Activated CD8-positive, alpha-beta memory T cell treated with anti-CD3 and anti-CD28 coated beads for 24 hours (primary cell): ENCODE data around the gene ZNF335.
"Not testable (repeated sequence)": the region's sequence is repeated elsewhere in the genome, so short reads cannot be mapped to it uniquely, and the experiment has no call there.

Source experiments
- DNase-seq: peaks from one replicate; pipeline ENCODE4 v3.0.0-alpha.2; 2020

ZNF335 gene

GRCh38 chr20:45969712-45970634, 2.0 kb downstream of the ZNF335 start:
- no peak for DNase-seq

DNA sequence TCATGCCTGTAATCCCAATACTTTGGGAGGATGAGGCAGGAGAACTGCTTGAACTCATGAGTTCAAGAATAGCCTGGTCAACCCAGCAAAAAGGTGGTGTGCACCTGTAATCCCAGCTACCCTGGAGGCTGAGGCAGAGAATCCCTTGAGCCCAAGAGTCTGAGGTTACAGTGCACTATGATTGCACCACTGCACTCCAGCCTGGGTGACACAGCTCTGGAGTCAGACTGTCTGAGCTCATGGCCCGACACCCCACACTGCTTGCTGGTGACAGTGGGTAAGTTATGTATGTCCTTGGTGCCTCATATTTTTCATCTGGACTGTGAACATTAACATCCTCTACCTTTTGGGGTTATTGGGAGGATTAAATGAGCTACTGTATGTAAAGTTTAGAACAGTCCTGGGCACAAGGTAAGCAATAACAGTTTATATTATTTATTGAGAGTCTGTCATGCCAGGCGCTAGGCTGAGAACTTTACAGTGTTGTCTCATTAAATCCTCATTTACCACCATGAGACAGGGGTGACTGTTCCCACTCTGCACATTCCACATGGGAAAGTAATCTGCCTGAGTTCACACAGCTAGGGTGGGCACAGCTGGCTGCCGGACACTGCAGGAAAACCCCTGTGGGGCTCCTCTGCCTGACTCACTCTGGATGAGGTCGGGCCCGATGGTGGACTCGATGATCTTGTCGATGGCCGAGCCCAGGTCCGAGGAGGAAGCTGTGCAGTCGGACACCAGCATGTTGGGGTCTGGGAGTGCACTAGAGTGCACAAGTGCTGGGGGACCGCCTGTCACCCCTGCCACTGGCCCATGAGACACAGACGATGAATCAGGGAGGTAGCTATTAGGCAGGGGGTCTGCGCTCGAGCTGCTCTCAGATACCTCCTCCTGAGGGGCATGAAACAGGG, 2.9 kb downstream of the ZNF335 start:
- DNase-seq = no peak

GRCh38 chr20:45968081-45968671, 3.8 kb downstream of the ZNF335 start:
- DNase-seq = no peak

- DNase-seq = no peak
These were observed 4.4 kb downstream of the ZNF335 start for GRCh38 chr20:45967551-45968080.

DNA sequence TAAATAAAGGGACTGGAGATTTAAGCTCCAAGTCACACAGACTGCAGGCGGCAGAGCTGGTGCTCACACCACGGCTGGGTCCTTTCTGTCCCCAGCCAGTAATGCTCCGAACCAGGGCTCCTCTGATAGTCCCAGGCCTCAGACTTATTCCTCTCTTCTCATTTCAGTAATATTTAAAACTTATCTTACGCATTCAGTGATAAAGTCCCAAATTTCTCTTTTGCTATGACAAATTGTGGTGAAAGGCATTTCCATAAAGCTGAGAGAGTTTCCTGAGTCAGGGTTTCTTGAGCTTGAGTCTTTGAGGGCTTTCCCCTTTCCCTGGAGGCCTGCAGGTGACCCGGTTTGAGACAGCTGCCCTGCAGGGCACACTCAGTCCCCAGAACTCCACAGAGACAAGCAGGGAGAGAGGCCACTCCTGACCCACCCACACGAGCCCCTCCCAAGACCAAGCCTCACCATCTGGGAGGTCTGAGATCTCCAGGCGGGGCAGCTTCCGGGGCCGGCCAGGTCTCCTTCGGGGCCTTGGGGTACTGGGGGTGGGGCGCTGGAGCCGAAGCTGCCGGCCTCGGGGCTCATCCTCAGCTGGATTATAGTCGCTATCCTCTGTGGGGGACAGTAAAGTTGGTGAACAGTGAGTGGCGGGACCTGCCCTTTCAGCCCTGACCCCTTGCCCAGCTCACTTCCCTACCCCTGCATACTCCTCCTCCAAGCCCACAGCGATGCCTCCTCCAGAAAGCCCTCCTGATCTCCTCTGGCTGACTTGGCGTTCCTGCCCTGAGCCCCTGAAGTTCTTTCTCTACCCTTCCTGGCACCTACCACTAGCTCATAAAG, 6.6 kb downstream of the ZNF335 start:
- DNase-seq = no peak

DNA sequence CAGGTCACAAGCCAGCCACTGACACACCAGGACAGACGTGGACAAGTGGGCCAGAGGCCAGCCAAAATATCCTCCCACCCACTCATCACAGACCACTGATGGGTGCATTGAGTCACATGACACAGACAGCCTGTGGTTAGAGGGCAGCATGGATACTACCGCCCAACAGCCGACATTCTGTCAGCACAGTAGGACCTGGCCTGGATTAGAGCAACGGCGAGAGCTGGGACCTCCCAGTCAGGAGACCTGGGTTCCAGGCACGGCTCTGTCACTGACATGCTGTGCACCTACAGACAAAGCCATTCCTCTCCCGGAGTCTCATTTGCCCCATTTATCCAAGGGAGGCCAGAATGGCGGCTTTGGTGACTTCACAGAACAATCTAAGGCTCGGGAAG, 8.0 kb downstream of the ZNF335 start:
- DNase-seq = no peak

- no peak for DNase-seq
These were observed 8.7 kb downstream of the ZNF335 start for GRCh38 chr20:45963059-45964005.

DNA sequence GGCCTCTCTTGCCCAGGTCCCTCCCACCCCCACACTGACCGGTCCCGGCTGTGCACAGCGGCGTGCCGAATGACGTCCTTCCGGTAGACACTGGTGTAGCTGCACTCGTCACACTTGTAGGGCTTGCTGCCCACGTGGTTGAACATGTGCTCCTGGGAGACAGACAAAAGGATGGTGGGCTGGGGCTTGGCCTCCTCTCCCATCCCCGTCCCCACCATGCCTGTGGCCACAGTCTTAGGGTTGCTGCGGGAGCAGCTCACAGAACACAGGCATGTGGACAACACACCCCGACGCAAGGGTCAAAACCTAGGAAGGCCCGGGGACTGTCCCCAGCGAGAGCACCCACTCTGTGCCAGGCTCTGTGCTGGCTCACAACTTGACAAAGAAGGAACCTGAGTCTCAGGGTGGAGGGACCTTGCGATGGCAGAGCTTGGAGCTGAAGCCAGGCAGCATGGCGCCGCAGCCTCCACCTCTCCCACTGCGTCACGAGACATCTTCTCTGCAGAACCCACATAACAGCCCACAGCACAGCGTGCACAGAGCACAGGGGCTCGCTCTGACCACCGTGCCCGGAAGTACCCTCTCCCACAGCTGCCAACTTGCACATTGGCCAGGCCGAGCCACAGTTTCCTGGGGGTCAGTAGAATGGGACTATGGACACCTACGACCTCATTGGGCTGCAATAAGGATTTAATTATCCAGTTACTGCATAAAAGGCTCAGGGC, 9.8 kb downstream of the ZNF335 start:
- no peak for DNase-seq

DNA sequence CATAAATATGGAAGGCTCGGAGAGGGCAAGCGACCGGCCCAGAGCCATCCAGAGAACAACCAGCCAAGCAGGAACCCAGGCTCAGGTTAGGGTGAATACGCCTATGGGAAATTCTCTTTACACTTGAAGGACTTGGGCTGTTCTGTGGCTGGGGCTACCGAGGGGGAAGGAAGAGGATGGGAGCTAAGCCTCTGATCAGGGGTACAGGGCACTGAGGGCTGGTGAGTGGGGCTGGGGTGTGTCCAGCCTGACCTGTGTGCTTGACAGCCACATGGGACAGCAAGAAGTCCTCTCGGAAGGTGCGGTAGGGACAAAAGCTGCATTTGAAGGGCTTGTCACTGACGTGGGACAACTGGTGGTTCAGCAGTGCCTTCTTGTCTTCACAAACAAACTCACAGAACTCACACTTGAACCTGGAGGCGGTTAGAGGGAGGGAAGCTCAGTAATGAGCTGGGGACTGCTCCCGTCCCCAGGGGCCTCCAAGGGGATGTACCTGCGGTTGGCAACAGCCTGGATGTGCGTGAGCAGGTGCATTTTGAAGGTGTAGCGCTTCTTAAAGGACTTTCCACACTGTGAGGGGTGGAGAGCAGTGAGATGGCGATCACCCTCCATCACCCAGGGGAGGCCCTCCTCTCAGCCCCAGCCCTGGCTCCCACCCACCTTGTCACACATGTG, 11.9 kb downstream of the ZNF335 start:
- no peak for DNase-seq

DNA sequence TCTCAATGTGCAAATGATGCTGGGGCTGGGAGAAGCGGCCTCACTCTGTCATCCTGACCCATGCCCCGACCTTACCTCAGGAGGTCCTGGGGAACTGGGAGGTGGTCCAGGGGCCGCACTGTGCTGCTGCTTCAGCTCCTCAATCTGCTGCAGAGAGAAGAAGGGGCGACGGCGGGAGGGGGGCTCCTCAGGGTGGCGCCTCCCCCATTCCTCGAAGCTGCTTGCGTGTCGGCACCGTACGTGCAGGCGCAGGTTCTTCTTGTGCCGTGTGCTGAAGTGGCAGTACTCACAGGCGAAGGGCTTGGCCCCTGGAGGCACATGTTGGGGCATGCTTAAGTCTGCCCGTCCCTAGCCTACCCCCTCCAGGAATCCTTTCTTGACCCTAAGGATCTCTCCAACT, 12.9 kb downstream of the ZNF335 start:
- no peak for DNase-seq

DNA sequence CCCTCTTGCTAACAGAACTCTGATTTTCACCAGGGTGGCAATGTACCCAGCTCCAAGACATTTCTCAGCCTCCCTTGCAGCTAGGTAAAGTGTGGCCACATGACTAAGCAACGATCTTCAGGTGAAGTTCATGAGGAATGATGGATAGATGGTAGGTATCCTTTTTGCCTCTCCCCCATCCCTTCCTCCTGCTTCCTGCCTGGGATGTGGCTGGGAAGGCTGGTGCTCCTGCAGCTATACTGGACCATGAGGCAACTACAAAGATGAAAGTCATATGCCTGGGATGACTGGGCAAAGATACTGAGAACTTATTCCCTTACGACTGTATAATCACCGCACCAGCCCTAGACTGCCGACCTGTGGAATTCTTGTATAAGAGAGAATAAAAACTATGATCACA, 13.4 kb downstream of the ZNF335 start:
- no peak for DNase-seq

- DNase-seq = no peak
These were observed 14.7 kb downstream of the ZNF335 start for GRCh38 chr20:45957021-45957941.

GRCh38 chr20:45956326-45956725, 15.7 kb downstream of the ZNF335 start:
- not testable (repeated sequence) for DNase-seq

- DNase-seq = no peak
These were observed 18.3 kb downstream of the ZNF335 start for GRCh38 chr20:45953672-45954071.

- DNase-seq = no peak
These were observed 19.1 kb downstream of the ZNF335 start for GRCh38 chr20:45952861-45953260.

DNA sequence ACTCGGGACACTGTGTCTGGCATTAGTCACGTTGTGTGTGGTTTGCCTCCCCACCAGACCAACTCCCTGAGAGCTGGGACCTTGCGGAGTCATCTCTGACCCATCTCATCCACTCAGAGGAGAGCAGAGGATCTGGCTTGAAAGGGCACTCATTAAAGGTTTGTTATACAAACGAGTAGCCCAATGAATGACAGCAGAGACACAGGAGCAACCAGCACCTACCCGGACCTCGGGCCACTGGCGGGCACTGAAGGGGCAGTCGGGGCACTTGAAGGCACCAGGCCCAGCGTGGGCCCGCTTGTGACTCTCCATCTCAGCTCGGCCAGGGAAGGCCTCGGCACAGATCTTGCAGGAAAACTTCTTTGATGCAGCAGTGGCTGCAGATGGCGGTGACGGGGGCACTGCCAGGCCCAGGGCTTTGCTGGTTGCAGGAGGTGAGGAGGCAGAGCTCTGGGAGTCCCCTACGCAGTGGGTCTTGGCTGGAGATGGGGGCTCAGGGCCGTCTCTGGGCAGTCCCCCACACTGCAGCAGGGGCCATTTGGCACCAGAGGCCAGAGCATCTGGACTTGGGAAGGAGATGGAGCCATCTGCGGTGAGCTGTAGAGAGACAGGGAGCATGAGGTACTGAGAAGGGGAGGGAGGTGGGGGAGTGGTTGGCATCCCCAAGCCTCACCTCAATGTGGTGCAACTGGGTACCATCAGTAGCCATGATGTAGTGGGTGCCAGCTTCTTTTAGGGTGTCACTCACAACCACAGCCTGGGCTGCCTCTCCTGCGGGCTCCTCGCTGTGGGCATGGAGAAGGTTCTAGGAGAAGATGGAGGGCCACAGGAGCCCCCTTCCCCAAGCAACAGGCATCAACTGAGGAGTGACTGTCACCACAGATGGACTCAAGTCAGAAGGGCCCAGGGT, 19.8 kb downstream of the ZNF335 start:
- no peak for DNase-seq

DNA sequence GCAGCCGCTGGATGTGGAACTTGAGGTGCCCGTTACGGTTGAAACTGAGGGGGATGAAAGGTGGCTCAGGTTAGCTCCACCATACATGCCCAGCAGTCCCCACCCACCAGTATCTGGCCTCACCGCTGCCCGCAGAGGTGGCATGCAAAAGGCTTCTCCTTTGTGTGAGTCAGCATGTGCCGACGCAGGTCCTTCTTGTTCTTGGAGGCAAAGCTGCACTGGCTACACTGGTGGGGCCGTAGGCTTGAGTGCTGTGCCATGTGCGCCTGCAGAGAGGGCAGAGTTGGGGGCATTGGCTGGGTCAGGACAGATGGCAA, 21.7 kb downstream of the ZNF335 start:
- no peak for DNase-seq
